Suppressor macrophage treated with lipopolysaccharide for 1 hour (primary cell): ENCODE data around the gene MTIF2.
"Not testable (repeated sequence)": the region's sequence is repeated elsewhere in the genome, so short reads cannot be mapped to it uniquely, and the experiment has no call there.

Source experiments
- DNase-seq, 3 donors: peaks; one replicate each; pipeline ENCODE4 v3.0.0-alpha.2; 2020 to 2022

The MTIF2 gene

GRCh38 chr2:55239656-55240222 lies 29.3 kb downstream of the MTIF2 start:
- no peak for DNase-seq

GRCh38 chr2:55236992-55237543 lies 32.0 kb downstream of the MTIF2 start:
- no peak for DNase-seq

- no peak for DNase-seq
These were observed 33.1 kb downstream of the MTIF2 start for GRCh38 chr2:55235724-55236538.

GRCh38 chr2:55233658-55233940 lies 35.4 kb downstream of the MTIF2 start:
- no peak for DNase-seq

GRCh38 chr2:55232863-55233657 lies 36.0 kb downstream of the MTIF2 start:
- peak; percentile 53 to 73 (median 56) for DNase-seq

GRCh38 chr2:55232084-55232862 lies 36.8 kb downstream of the MTIF2 start, which contains the start of the genes CLHC1 and RPS27A:
TSS of gene CLHC1 (minus strand) at chr2:55232293. CDS start at chr2:55222411, 9,882 bp downstream.
TSS of gene RPS27A (plus strand) at chr2:55232688. CDS start at chr2:55232825, 137 bp downstream.
- DNase-seq, result peak; percentile 93 to 94 (median 93)

GRCh38 chr2:55231546-55232083 lies 37.4 kb downstream of the MTIF2 start:
- DNase-seq, result peak; percentile 30 to 32 (median 32)

GRCh38 chr2:55230551-55230950 lies 38.5 kb downstream of the MTIF2 start:
- DNase-seq, result no peak

- DNase-seq, result no peak
These were observed 39.8 kb downstream of the MTIF2 start for GRCh38 chr2:55229221-55229620.

- DNase-seq, result no peak
These were observed 40.8 kb downstream of the MTIF2 start for GRCh38 chr2:55228226-55228563.

- peak; percentile 44 to 70 (median 69) for DNase-seq
These were observed 41.4 kb downstream of the MTIF2 start for GRCh38 chr2:55227437-55228225.

GRCh38 chr2:55225481-55226020 lies 43.5 kb downstream of the MTIF2 start:
- no peak for DNase-seq

- DNase-seq, result no peak
These were observed 44.2 kb downstream of the MTIF2 start for GRCh38 chr2:55224761-55225261.

- DNase-seq, result no peak
These were observed 44.9 kb downstream of the MTIF2 start for GRCh38 chr2:55223958-55224760.

- DNase-seq, result no peak
These were observed 55.2 kb downstream of the MTIF2 start for GRCh38 chr2:55213822-55214221.

GRCh38 chr2:55204950-55205349 lies 64.1 kb downstream of the MTIF2 start:
- DNase-seq, result no peak

GRCh38 chr2:55204536-55204935 lies 64.5 kb downstream of the MTIF2 start:
- DNase-seq, result no peak

GRCh38 chr2:55200416-55200815 lies 68.6 kb downstream of the MTIF2 start:
- no peak for DNase-seq

- no peak for DNase-seq
These were observed 72.5 kb downstream of the MTIF2 start for GRCh38 chr2:55196526-55196925.

- DNase-seq, result not testable (repeated sequence)
These were observed 77.1 kb downstream of the MTIF2 start for GRCh38 chr2:55191888-55192287.
